Mucosa of descending colon (tissue), 3 donors: ENCODE results near the gene KIF3C. TPM values are rescaled to one million over a fixed set of nuclear protein-coding genes. Genes with fewer than 3 reads are reported as not detected.

ENCODE experiments used
- ATAC-seq: fragments of 200-7000 bp; cut with Tn5 transposase; one replicate; pipeline ENCODE4 v1.9.1; 2020; ENCODE audit warnings: mild to moderate bottlenecking, moderate library complexity
- DNase-seq, 3 donors: peaks; one replicate each; pipeline ENCODE4 v3.0.0-alpha.2; 2020
- H3K36me3 ChIP-seq: fragments of 200-600 bp; one replicate; pipeline ENCODE4 v1.8.0; 2021; ENCODE audit warnings: low read depth, mild to moderate bottlenecking
- H3K4me1 ChIP-seq: fragments of 200-600 bp; one replicate; pipeline ENCODE4 v1.8.0; 2021; ENCODE audit warnings: low read depth, mild to moderate bottlenecking
- H3K4me3 ChIP-seq: fragments of 200-600 bp; one replicate; pipeline ENCODE4 v1.8.0; 2021; ENCODE audit warnings: mild to moderate bottlenecking
- H3K9me3 ChIP-seq: fragments of 200-600 bp; one replicate; pipeline ENCODE4 v1.8.0; 2021; ENCODE audit warnings: mild to moderate bottlenecking
- CTCF ChIP-seq: fragments of 200-600 bp; IDR thresholded peaks from one replicate; pipeline ENCODE4 v1.8.0; 2022; ENCODE audit warnings: antibody characterized with exemption, mild to moderate bottlenecking
- intact Hi-C, 2 donors: fragments of 100-400 bp; cut with DNase I in 1 of 2; cut with micrococcal nuclease in 1 of 2; formaldehyde crosslinking; loops; one replicate each; pipeline versions ENCODE4 v1.11.0 to v1.11.1; 2022; cut with DNase I, micrococcal nuclease
- total RNA-seq, 3 donors: library from RNA; stranded (reverse); fragmentation: NEBNext Ultra II Directional in 2 of 3; extraction: Animal tissue kit (Norgen Biotek cat#: 25700) in 2 of 3; gene quantifications; one replicate each; pipeline versions ENCODE4 v1.2.1 to v1.2.4, GENCODE V29; 2021 to 2023
- donor health status: DM: no; HTN: no; CAD: no; lungs with moderate emphysema.
- donor health status: DM: no; HTN: no; CAD: no.
- donor health status: DM: no; HTN: yes; CAD: no.

KIF3C gene
- total RNA-seq, 3 donors from 2014 or later, result 1.7 to 14.9 (median 3.3) TPM

GRCh38 chr2:25957743-25958142, 24.6 kb downstream of the KIF3C start:
- Histone ChIP-seq H3K4me3 (no peak overlapping the region), H3K9me3 (no peaks in the 10 kb centered on the region), H3K4me1 (no peaks in the 10 kb centered on the region), H3K36me3 (no peaks in the 10 kb centered on the region)
- no peak for DNase-seq
- intact Hi-C loops, result no loop called here
- ATAC-seq, result no peak
- no peak for TF ChIP-seq CTCF

- no peak overlapping the region for H3K4me3 ChIP-seq
- H3K36me3 ChIP-seq, result no peaks in the 10 kb centered on the region
- no peak for DNase-seq
- no peak for ATAC-seq
- intact Hi-C loops, result no loop called here
- no peaks in the 10 kb centered on the region for H3K4me1 ChIP-seq
- no peaks in the 10 kb centered on the region for H3K9me3 ChIP-seq
- no peak for TF ChIP-seq CTCF
Measured at GRCh38 chr2:25955869-25956535, 26.3 kb downstream of the KIF3C start.

- DNase-seq (no peak), ATAC-seq (no peak)
- H3K9me3 ChIP-seq, result no peaks in the 10 kb centered on the region
- H3K4me1 ChIP-seq, result no peaks in the 10 kb centered on the region
- no peak for TF ChIP-seq CTCF
- H3K36me3 ChIP-seq, result no peaks in the 10 kb centered on the region
- no peak overlapping the region for H3K4me3 ChIP-seq
- intact Hi-C loops, result no loop called here
Measured at GRCh38 chr2:25955036-25955435, 27.3 kb downstream of the KIF3C start.

- no peak overlapping the region for H3K4me3 ChIP-seq
- H3K36me3 ChIP-seq, result no peaks in the 10 kb centered on the region
- H3K4me1 ChIP-seq, result no peaks in the 10 kb centered on the region
- no peaks in the 10 kb centered on the region for H3K9me3 ChIP-seq
- intact Hi-C loops, result no loop called here
- no peak for DNase-seq
- ATAC-seq, result no peak
- no peak for TF ChIP-seq CTCF
Measured at GRCh38 chr2:25954199-25954752, 28.0 kb downstream of the KIF3C start.

- peak; percentile 76 to 88 (median 85) for DNase-seq
- Histone ChIP-seq H3K9me3 (no peaks in the 10 kb centered on the region), H3K4me1 (no peaks in the 10 kb centered on the region), H3K4me3 (no peak overlapping the region), H3K36me3 (no peaks in the 10 kb centered on the region)
- peak; percentile 87 for TF ChIP-seq CTCF
- ATAC-seq, result peak; percentile 100
- intact Hi-C loops, result no loop called here
Measured at GRCh38 chr2:25951071-25951547, 31.2 kb downstream of the KIF3C start.
